GM19193 (cell line): ENCODE results near the gene PARD3B.

ENCODE experiments used
- POLR2A ChIP-seq: IDR thresholded peaks from 4 replicates; pipeline ENCODE4 v1.6.1; 2011; ENCODE audit not compliant: insufficient read depth, insufficient read length; ENCODE audit errors: extremely low read depth

Gene PARD3B

DNA sequence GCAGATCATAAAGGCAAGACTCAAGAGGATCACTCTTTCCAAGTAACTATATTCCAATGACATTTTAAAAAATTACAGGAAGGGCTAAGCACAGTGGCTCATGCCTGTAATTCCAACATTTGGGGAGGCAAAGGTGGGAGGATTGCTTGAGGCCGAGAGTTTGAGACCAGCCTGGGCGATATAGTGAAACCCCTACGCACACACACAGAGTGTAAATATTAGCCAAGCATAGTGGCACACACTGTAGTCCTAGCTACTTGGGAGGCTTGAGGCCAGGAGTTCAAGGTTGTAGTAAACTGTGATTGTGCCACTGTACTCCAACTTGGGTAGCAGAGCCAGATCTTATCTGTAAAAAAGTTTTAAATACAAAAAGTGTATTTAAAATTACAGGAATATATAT lies 686.8 kb downstream of the PARD3B start:
- TF ChIP-seq POLR2A = no peak

GRCh38 chr2:205235434-205235833 lies 690.2 kb downstream of the PARD3B start:
- no peak for TF ChIP-seq POLR2A

GRCh38 chr2:205237524-205237923 lies 692.2 kb downstream of the PARD3B start:
- no peak for TF ChIP-seq POLR2A

GRCh38 chr2:205245001-205245400 lies 699.7 kb downstream of the PARD3B start:
- TF ChIP-seq POLR2A = no peak

DNA sequence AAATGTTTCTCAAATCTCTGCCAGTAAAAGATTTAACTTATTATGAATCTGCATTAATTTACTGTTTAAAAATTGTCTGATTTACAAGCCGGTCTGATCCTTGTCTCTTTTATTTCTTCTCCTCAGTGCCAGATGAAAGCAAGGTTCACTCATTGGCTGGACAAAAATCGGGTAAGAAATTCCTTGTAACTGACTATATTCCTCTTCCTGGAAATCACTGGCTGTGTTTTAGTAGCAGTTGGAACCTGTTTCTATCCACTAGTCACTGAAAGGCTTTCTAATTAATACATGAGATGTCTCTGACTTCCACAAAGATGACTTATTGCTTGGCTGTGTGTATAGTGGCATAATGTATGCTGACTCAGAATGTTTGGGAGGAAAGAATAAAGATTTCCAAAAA lies 700.4 kb downstream of the PARD3B start:
- TF ChIP-seq POLR2A = no peak

DNA sequence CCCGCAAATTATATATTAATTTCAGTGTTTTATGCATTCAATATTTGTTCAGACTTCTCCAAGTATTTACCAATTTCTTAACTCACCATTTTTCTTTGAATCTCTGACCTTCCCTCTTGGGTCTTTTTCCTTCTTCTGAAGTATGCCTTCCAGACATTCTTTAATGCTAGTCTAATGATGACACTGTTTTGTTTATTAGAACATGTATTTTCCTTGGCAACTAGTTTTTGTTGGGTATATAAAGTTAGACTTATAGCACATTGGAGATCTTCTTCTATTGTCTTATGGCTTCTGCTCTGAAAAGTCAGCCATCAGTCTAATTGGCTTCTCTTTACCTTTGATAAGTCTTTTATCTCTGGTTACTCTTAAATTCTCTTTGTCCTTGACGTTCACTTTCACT lies 713.8 kb downstream of the PARD3B start:
- no peak for TF ChIP-seq POLR2A

DNA sequence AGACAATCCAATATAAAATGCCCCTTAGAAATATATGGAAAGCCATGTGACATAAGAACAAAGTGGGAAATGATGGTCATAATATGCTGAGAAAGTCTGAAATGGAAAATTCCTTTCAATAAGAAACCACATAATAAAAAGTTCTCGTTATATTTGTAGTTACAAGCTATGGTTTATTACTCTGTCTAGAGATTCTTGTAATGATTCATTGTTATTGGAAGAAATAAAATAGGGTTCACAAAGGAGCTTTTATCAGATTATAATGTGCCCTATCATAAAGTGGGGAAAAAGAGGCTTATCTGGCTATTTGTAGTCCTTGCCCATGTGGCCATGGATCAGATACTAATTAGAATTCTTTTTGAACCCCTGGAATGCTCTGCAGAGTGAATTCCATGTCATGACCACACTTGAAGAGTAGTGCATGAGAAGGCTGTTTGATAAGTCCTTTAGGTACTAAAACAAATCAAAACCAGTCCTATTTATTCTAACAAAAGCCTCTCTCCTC lies 716.3 kb downstream of the PARD3B start:
- TF ChIP-seq POLR2A = no peak

DNA sequence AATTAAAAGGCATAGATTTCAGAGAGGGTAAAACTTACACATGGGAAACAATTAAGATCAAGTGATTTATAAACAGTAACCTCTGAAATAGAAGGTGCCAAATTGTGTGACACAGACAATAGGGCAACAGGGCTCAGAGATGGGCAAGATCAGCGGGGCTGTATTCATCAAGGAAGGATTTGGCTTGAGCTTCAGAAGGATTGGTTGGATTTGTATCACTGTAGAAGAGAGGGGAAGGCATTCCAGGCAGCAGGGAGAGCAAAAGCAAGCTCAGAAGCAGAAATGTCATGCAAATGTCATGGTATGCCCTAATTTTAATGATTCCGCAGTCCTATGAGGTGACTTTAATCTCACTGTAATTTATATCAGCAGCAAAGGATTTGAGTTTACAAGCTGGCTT lies 722.0 kb downstream of the PARD3B start:
- no peak for TF ChIP-seq POLR2A

- no peak for TF ChIP-seq POLR2A
These were observed 725.4 kb downstream of the PARD3B start for GRCh38 chr2:205270689-205271088.

DNA sequence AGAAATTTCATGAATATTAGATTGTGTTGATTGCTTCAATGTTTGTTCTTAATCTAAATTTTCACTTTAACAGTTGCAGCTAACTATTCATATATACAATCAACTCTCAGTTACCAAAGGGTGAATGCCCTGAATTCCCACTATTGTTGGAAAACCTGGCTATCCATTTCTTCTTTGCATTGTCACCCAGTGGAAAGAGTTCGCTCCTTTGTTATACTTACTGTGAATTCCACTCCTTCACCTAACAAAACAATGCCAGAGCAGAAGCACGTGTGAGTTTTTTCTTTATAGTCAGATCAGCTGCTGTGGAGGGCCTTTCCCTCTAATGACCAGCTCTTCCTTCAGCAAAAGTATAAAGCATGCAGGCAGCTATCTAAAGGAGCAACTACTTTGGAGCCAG lies 727.9 kb downstream of the PARD3B start:
- no peak for TF ChIP-seq POLR2A

- no peak for TF ChIP-seq POLR2A
These were observed 728.4 kb downstream of the PARD3B start for GRCh38 chr2:205273627-205274026.

DNA sequence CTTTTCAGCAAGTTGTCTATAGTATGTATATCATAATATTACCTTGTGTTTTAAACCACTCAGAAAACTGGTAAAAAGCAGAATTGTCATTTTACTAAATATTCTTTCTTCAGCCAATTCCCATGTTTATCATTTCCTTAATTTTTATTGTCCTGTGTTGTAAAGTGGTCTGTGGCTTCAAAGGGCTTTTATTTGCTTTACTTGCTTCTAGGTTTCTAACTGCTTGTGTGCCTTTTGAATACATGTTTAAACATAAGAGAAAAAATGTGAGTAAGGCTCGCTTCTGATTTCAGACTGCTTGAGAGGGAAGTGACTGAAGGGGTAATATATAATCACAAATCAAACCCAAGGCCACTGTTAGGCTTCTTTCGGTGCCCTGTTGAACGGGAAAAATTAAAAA lies 729.5 kb downstream of the PARD3B start:
- no peak for TF ChIP-seq POLR2A

DNA sequence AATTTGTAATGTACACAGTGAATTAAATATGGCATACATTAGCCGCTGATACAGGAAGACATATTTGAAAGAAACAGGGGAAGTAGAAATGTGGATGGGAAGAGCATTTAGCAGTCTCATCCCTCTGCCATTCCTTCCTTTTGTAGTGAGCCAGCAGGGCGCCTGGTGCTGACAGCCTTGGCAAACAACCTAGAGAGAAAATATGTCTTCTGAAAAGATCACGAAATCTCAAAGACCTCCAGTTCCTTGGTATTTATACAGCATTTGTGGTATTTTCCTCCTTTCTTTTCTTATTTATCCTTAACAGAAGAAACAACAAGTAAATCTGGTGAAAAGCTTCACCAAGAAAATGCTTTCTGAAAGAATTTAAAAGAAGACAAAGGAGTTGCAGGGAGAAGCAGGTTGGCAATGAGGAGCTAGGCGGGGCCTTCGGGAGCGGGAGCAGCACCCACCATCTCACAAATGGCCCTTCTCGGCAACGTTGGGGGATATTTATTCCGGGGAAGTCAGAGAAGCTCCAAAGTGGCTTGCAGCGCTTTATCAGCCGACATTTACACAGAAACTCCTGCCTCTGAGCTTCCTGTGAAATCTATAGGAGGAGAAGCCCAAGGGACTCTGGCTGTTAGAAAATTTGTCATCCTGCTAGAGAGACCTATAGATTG lies 731.0 kb downstream of the PARD3B start:
- TF ChIP-seq POLR2A = no peak

DNA sequence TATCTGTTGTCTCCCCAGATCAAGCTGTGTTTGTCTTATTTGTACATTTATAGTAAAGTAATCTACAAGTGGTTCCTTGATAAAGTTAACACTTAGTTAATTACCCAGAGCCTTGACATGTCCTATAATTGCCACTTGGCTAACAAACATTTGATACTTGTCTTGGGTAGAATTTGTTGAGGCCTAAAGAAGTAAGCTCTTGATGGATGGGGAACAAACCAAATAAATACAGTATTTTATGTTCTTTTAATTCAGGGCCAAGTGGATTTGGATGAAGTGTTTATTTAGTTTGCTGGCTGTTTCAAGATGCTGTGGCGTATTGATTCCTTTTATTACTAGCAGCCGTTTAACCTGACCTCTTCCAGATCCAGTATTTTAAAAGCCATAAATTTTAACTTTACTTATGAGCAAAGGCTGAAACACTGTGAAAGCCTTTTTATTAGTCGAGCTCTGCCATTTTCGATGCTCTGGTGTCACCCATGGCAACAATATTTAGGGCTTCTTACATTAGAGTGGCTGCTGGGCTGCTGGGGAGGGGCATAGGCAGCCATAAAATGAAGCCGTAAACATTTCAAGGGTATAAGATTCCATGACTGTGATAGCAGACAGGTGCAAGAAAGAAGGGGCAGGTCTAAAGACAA lies 735.4 kb downstream of the PARD3B start:
- no peak for TF ChIP-seq POLR2A

GRCh38 chr2:205283736-205284270 lies 738.5 kb downstream of the PARD3B start:
- no peak for TF ChIP-seq POLR2A

DNA sequence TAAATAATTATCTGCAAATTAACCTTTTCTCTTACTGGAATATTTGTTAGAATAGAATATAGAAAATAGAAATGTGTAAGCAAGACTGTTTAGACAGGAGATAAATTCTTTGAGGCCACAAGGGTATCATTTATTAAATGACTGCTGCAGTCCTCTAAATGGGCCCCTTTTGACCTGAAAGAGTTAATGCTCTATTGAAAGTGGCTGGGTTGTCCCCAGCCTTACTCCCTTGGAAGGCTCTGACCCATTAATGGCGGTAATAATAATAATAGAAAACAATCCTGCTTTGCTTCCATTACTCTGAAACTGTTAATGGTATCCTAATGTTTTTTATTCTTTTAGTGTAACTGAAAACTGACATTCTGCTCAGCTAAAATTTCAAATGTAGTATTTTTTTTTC lies 739.1 kb downstream of the PARD3B start:
- no peak for TF ChIP-seq POLR2A
